Heart left ventricle (tissue), 16 donors: ENCODE measurements around the gene GNPTG. TPM values are rescaled to one million over a fixed set of nuclear protein-coding genes. Genes with fewer than 3 reads are reported as not detected.

Experiments
- ATAC-seq, 4 donors: fragments of 200-7000 bp; cut with Tn5 transposase; one replicate each; pipeline ENCODE4 v1.9.1; 2020 to 2022; ENCODE audit warnings: moderate library complexity in 4 of 4, mild to moderate bottlenecking in 3 of 4, moderate number of reproducible peaks in 1 of 4
- DNase-seq, 5 donors: peaks; one replicate each; pipeline ENCODE4 v3.0.0-alpha.2; 2020
- H3K27ac ChIP-seq, 12 donors: fragments of 200-600 bp; sonication (generic) in 4 of 12; one replicate each; pipeline versions ENCODE4 v1.5.0 to v1.8.0; 2016 to 2022; ENCODE audit warnings: mild to moderate bottlenecking in 2 of 12
- H3K27me3 ChIP-seq, 9 donors: fragments of 200-600 bp; sonication (generic) in 2 of 9; one replicate each; pipeline versions ENCODE4 v1.5.1 to v1.8.0; 2016 to 2022; ENCODE audit warnings: mild to moderate bottlenecking in 3 of 9
- H3K36me3 ChIP-seq, 9 donors: fragments of 200-600 bp; sonication (generic) in 2 of 9; one replicate each; pipeline versions ENCODE4 v1.5.0 to v1.8.0; 2018 to 2022; ENCODE audit warnings: mild to moderate bottlenecking in 2 of 9
- H3K4me1 ChIP-seq, 12 donors: fragments of 200-600 bp; sonication (generic) in 4 of 12; one replicate each; pipeline versions ENCODE4 v1.5.0 to v1.8.0; 2016 to 2022; ENCODE audit warnings: mild to moderate bottlenecking in 3 of 12
- H3K4me3 ChIP-seq, 12 donors: fragments of 200-600 bp; sonication (generic) in 4 of 12; one replicate each; pipeline versions ENCODE4 v1.5.0 to v1.8.0; 2017 to 2022; ENCODE audit warnings: mild to moderate bottlenecking in 9 of 12, moderate library complexity in 4 of 12
- H3K9me3 ChIP-seq, 12 donors: fragments of 200-600 bp; sonication (generic) in 4 of 12; one replicate each; pipeline versions ENCODE4 v1.5.0 to v1.8.0; 2016 to 2022; ENCODE audit warnings: mild to moderate bottlenecking in 1 of 12
- CTCF ChIP-seq, 12 donors: fragments of 200-600 bp; sonication (generic) in 4 of 12; IDR thresholded peaks; one replicate each; pipeline versions ENCODE4 v1.5.0 to v1.8.0; 2018 to 2022; ENCODE audit warnings: antibody characterized with exemption in 12 of 12, mild to moderate bottlenecking in 5 of 12
- POLR2A ChIP-seq, 2 donors: fragments of 450-650 bp; IDR thresholded peaks; one replicate each; pipeline ENCODE4 v1.6.1; 2017; ENCODE audit warnings: antibody characterized with exemption in 2 of 2, mild to moderate bottlenecking in 2 of 2, moderate library complexity in 2 of 2
- WGBS, 4 donors: extraction: QIAGEN DNeasy Blood & Tissue Kit in 2 of 4; methylation state at CpG; one replicate each; pipeline versions ENCODE4 v1.1.5 to v1.1.7; 2013 to 2018; 5-methylcytosine and 5-hydroxymethylcytosine counted together
- intact Hi-C, 10 donors: fragments of 100-400 bp; cut with DNase I; formaldehyde crosslinking; loops; one replicate each; pipeline versions ENCODE4 v1.11.1 to v1.14.2; 2022
- polyA plus RNA-seq, 2 donors: library from polyadenylated mRNA; stranded (reverse); fragments of 200-250 nt; gene quantifications; one replicate each; pipeline ENCODE4 v1.2.3, GENCODE V29; 2013
- total RNA-seq, 9 donors: library from RNA; depleted of rRNA in 2 of 9; stranded (reverse); fragments of >200 nt in 2 of 9; fragmentation: NEBNext Ultra II Directional in 3 of 9; extraction: Animal tissue kit (Norgen Biotek cat#: 25700) in 3 of 9; gene quantifications; one replicate each; pipeline versions ENCODE4 v1.1.0 to v1.2.4, GENCODE V29; 2016 to 2023
- donor health status: ischemic (EF 13 %, LVEDD 7.1; RV severe dilation, severe dysfunction).
- donor health status: healthy with polysubstance abuse.
- donor health status: DM: no; HTN: yes; CAD: no.
- donor health status: DM: no; HTN: no; CAD: no.
- donor health status: ischemic (EF 25% LVEDD 6.9; RV normal size, moderate dysfunction).
- donor health status: ischemic (EF 25% LVEDD 5.7; RV mildly dilated, moderate dysfunction).
- donor health status: healthy.
- donor health status: DM: yes; HTN: yes; CAD: no.
- donor health status: ischemic (EF 35%, LVEDD 5.7; RV mildly dilated, moderate dysfunction).
- donor health status: nonischemic (EF 11% LVEDD 7.7; RV severe dilation, severe dysfunction).
- donor health status: DM: yes; HTN: yes; CAD: no.
- donor health status: PGD.
- donor health status: ischemic (EF 29% LVEDD 5.4; RV normal size, mild dysfunction).
- donor health status: nonischemic (EF 23%, LVEDD 6.1; RV moderate dilation, normal function).

Gene GNPTG
- total and polyA plus RNA-seq, 11 donors = 25.4 to 54.2 (median 31.9) TPM

- Histone ChIP-seq H3K27ac (no peak overlapping the region), H3K4me3 (no peak overlapping the region), H3K27me3 (no peaks in the 10 kb centered on the region), H3K36me3 (peaks cover 0 to 32% (median 25%) of the 10 kb centered on the region in 9 donors), H3K9me3 (no peaks in the 10 kb centered on the region), H3K4me1 (peaks cover 0 to 33% (median 20%) of the 10 kb centered on the region in 12 donors)
- ATAC-seq (no peak), DNase-seq (no peak)
- TF ChIP-seq POLR2A (IDR thresholded peaks at IDR 0.05) = no peak
- no peak for TF ChIP-seq CTCF (IDR thresholded peaks at IDR 0.05)
- 81 to 87% (median 87%) methylated on average over 16 of the region's 16 CpGs for WGBS, 4 donors
- intact Hi-C loops = loop anchor here in 1 of 10 donors (5.0 kb wide), 1 partner anchor 42 kb away; the partner anchor contains the start of gene UBE2I
These were observed 2.4 kb upstream of the GNPTG start for GRCh38 chr16:1349351-1349750.

- Histone ChIP-seq H3K4me3 (no peak overlapping the region), H3K4me1 (peaks cover 0 to 37% (median 20%) of the 10 kb centered on the region in 12 donors), H3K9me3 (no peaks in the 10 kb centered on the region), H3K36me3 (peaks cover 0 to 32% (median 25%) of the 10 kb centered on the region in 9 donors), H3K27me3 (no peaks in the 10 kb centered on the region), H3K27ac (no peak overlapping the region)
- ATAC-seq = no peak
- TF ChIP-seq CTCF (IDR thresholded peaks at IDR 0.05) (no peak), POLR2A (IDR thresholded peaks at IDR 0.05) (no peak)
- no peak for DNase-seq
- intact Hi-C loops = loop anchor here in 4 of 10 donors (2.0 to 5.0 kb wide), 2 partner anchors 39 to 43 kb away; partner anchors contain the start of gene UBE2I (in 2 of the 4)
- 88 to 95% (median 93%) methylated on average over 17 of the region's 17 CpGs for WGBS, 4 donors
These were observed 1.8 kb upstream of the GNPTG start for GRCh38 chr16:1349951-1350350.

GRCh38 chr16:1350691-1351090 lies 1.0 kb upstream of the GNPTG start:
- TF ChIP-seq POLR2A (IDR thresholded peaks at IDR 0.05) = no peak
- TF ChIP-seq CTCF (IDR thresholded peaks at IDR 0.05) = no peak
- Histone ChIP-seq H3K4me3 (peak overlapping the region; percentile 64 to 100 (median 94)), H3K36me3 (peaks cover 0 to 32% (median 25%) of the 10 kb centered on the region in 9 donors), H3K4me1 (peaks cover 0 to 43% (median 20%) of the 10 kb centered on the region in 12 donors), H3K27me3 (no peaks in the 10 kb centered on the region), H3K9me3 (no peaks in the 10 kb centered on the region), H3K27ac (peak overlapping the region in 2 of 12 donors; percentile 73 to 77)
- ATAC-seq = no peak
- WGBS, 4 donors = 83 to 87% (median 84%) methylated on average over 15 to 19 of the region's 19 CpGs
- no peak for DNase-seq
- intact Hi-C loops = loop anchor here in 3 of 10 donors (2.0 to 5.0 kb wide), 2 partner anchors 40 to 43 kb away; partner anchors contain the start of gene UBE2I (in 1 of the 3)

GRCh38 chr16:1351215-1351581 lies 533 bp upstream of the GNPTG start:
- Histone ChIP-seq H3K36me3 (peaks cover 0 to 32% (median 25%) of the 10 kb centered on the region in 9 donors), H3K27ac (peak overlapping the region; percentile 22 to 87 (median 74)), H3K4me1 (peaks cover 0 to 45% (median 20%) of the 10 kb centered on the region in 12 donors), H3K27me3 (no peaks in the 10 kb centered on the region), H3K9me3 (no peaks in the 10 kb centered on the region), H3K4me3 (peak overlapping the region; percentile 64 to 100 (median 94))
- TF ChIP-seq POLR2A (IDR thresholded peaks at IDR 0.05) (no peak), CTCF (IDR thresholded peaks at IDR 0.05) (no peak)
- DNase-seq = no peak
- 0 to 2% (median 2%) methylated on average over 16 to 35 of the region's 35 CpGs for WGBS, 4 donors
- ATAC-seq = peak in 1 of 4 donors; percentile 2
- intact Hi-C loops = loop anchor here in 3 of 10 donors (2.0 to 5.0 kb wide), 2 partner anchors 40 to 44 kb away; partner anchors contain the start of gene UBE2I (in 1 of the 3)
